Glutamatergic neuron (in vitro differentiated cells): Measurements from ENCODE around the gene CSF3. TPM values are rescaled to one million over a fixed set of nuclear protein-coding genes. Genes with fewer than 3 reads are reported as not detected.

ENCODE experiments used
- DNase-seq: peaks from one replicate; pipeline ENCODE4 v3.0.0; 2022
- H3K27ac Mint-ChIP-seq: one replicate; pipeline ENCODE4 v1.8.0; 2020; ENCODE audit warnings: mild to moderate bottlenecking, mixed read lengths, inconsistent platforms; ENCODE audit not compliant: unreplicated experiment
- H3K27me3 Mint-ChIP-seq: one replicate; pipeline ENCODE4 v1.8.0; 2020; ENCODE audit warnings: mild to moderate bottlenecking, moderate library complexity, mixed read lengths, inconsistent platforms; ENCODE audit not compliant: unreplicated experiment
- H3K36me3 Mint-ChIP-seq: one replicate; pipeline ENCODE4 v1.8.0; 2020; ENCODE audit warnings: mild to moderate bottlenecking, mixed read lengths, inconsistent platforms; ENCODE audit not compliant: unreplicated experiment
- H3K4me1 Mint-ChIP-seq: one replicate; pipeline ENCODE4 v1.8.0; 2020; ENCODE audit warnings: mild to moderate bottlenecking, low read depth, mixed read lengths, inconsistent platforms; ENCODE audit not compliant: unreplicated experiment
- H3K4me3 Mint-ChIP-seq: one replicate; pipeline ENCODE4 v1.8.0; 2020; ENCODE audit warnings: mild to moderate bottlenecking, mixed read lengths, inconsistent platforms; ENCODE audit not compliant: unreplicated experiment
- H3K9me3 Mint-ChIP-seq: one replicate; pipeline ENCODE4 v1.8.0; 2020; ENCODE audit warnings: mild to moderate bottlenecking, moderate library complexity, mixed read lengths, inconsistent platforms; ENCODE audit not compliant: unreplicated experiment
- CTCF ChIP-seq: fragments of 200-600 bp; sonication (generic); IDR thresholded peaks from one replicate; pipeline ENCODE4 v1.5.0; 2021; ENCODE audit not compliant: partially characterized antibody, unreplicated experiment
- total RNA-seq: library from RNA; stranded (reverse); fragmentation: NEBNext Ultra II Directional; extraction: Animal tissue kit (Norgen Biotek cat#: 25700); gene quantifications from one replicate; pipeline ENCODE4 v1.2.1, GENCODE V29; 2021; ENCODE audit not compliant: unreplicated experiment

Gene CSF3
- total RNA-seq, 1 donor from 2014 or later, result not detected

DNA sequence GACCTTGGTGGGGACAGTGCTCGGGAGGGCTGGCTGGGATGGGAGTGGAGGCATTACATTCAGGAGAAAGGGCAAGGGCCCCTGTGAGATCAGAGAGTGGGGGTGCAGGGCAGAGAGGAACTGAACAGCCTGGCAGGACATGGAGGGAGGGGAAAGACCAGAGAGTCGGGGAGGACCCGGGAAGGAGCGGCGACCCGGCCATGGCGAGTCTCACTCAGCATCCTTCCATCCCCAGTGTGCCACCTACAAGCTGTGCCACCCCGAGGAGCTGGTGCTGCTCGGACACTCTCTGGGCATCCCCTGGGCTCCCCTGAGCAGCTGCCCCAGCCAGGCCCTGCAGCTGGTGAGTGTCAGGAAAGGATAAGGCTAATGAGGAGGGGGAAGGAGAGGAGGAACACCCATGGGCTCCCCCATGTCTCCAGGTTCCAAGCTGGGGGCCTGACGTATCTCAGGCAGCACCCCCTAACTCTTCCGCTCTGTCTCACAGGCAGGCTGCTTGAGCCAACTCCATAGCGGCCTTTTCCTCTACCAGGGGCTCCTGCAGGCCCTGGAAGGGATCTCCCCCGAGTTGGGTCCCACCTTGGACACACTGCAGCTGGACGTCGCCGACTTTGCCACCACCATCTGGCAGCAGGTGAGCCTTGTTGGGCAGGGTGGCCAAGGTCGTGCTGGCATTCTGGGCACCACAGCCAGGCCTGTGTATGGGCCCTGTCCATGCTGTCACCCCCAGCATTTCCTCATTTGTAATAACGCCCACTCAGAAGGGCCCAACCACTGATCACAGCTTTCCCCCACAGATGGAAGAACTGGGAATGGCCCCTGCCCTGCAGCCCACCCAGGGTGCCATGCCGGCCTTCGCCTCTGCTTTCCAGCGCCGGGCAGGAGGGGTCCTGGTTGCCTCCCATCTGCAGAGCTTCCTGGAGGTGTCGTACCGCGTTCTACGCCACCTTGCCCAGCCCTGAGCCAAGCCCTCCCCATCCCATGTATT lies 1.1 kb downstream of the CSF3 start:
- DNase-seq, result no peak
- Mint-ChIP-seq H3K36me3 (no peaks in the 10 kb centered on the region), H3K27me3 (peaks cover 9% of the 10 kb centered on the region), H3K4me1 (peaks cover 16% of the 10 kb centered on the region), H3K4me3 (no peak overlapping the region), H3K9me3 (peaks cover 12% of the 10 kb centered on the region), H3K27ac (no peak overlapping the region)
- no peak for TF ChIP-seq CTCF

GRCh38 chr17:40017422-40018080 lies 2.3 kb downstream of the CSF3 start:
- no peak overlapping the region for H3K27ac Mint-ChIP-seq
- H3K4me3 Mint-ChIP-seq, result no peak overlapping the region
- H3K9me3 Mint-ChIP-seq, result peaks cover 8% of the 10 kb centered on the region
- peaks cover 7% of the 10 kb centered on the region for H3K27me3 Mint-ChIP-seq
- no peaks in the 10 kb centered on the region for H3K36me3 Mint-ChIP-seq
- peaks cover 17% of the 10 kb centered on the region for H3K4me1 Mint-ChIP-seq
- TF ChIP-seq CTCF, result no peak
- no peak for DNase-seq

DNA sequence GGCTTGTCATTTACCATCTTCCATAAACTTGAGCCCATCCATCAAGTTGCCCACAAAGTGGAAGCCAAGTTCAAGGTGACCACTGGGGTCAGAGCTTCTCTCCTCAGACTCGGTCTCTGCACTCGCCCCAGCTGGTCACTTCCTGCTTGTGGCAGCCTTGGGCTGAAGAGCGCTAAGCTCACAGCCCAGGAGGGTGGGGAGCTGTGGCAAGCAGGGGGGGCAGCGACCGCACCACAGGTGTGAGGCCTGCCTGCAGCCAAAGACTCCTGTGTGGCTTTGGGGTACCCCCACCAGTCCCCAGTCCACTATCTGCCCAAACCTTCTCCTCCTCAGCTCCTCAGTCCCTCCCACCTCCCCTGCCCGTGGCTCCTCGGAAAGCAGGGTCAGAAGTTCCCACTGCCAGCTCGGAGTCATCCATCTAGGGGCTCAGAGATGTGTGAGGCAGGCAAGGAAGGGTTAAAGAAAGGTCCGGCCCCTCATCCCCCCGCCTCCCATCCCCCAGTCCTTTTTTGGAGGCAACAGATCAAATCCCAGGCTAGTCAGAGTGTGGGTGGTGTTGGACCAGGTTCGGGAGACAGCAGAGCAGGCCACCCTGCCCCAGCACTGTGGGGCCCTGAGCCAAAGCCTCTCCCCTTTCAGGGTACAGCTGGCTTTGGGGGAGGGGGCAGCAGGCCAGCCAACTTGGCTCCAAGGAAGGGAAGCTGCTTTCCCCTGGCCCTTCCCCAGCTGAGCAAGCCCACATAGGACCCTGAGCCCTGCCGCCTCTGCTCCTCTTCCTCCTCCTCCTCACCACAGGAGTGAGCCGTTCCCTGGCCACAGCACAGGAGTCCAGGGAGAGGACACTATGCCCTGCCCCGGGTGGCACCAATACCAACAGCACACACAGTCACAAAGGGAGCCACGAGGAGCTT lies 3.2 kb downstream of the CSF3 start:
- H3K27me3 Mint-ChIP-seq, result peaks cover 7% of the 10 kb centered on the region
- H3K4me1 Mint-ChIP-seq, result peaks cover 17% of the 10 kb centered on the region
- peak overlapping the region; percentile 70 for H3K27ac Mint-ChIP-seq
- peak overlapping the region; percentile 54 for H3K4me3 Mint-ChIP-seq
- H3K9me3 Mint-ChIP-seq, result peaks cover 7% of the 10 kb centered on the region
- no peaks in the 10 kb centered on the region for H3K36me3 Mint-ChIP-seq
- DNase-seq, result no peak
- no peak for TF ChIP-seq CTCF

GRCh38 chr17:40019140-40019991 lies 4.1 kb downstream of the CSF3 start:
- peak; percentile 10 for TF ChIP-seq CTCF

More at GRCh38 chr17:40019140-40019991, 4.1 kb downstream of the CSF3 start:
- Mint-ChIP-seq H3K36me3 (no peaks in the 10 kb centered on the region), H3K27me3 (peaks cover 7% of the 10 kb centered on the region), H3K4me1 (peaks cover 17% of the 10 kb centered on the region), H3K9me3 (peaks cover 7% of the 10 kb centered on the region), H3K27ac (peak overlapping the region; percentile 70), H3K4me3 (peak overlapping the region; percentile 54)
- no peak for DNase-seq
